HG02981 (cell line): ENCODE results near the gene MBNL2.

Experiments used
- ATAC-seq: cut with Tn5 transposase; IDR thresholded peaks from one replicate; pipeline ENCODE4 v1.9.1; 2021; ENCODE audit warnings: mild to moderate bottlenecking, moderate library complexity; ENCODE audit not compliant: unreplicated experiment

The MBNL2 gene

GRCh38 chr13:97369261-97369893, 147.2 kb downstream of the MBNL2 start:
- ATAC-seq = peak; percentile 66

GRCh38 chr13:97371486-97372109, 149.5 kb downstream of the MBNL2 start:
- ATAC-seq = no peak

GRCh38 chr13:97372936-97373335, 150.8 kb downstream of the MBNL2 start:
- no peak for ATAC-seq

DNA sequence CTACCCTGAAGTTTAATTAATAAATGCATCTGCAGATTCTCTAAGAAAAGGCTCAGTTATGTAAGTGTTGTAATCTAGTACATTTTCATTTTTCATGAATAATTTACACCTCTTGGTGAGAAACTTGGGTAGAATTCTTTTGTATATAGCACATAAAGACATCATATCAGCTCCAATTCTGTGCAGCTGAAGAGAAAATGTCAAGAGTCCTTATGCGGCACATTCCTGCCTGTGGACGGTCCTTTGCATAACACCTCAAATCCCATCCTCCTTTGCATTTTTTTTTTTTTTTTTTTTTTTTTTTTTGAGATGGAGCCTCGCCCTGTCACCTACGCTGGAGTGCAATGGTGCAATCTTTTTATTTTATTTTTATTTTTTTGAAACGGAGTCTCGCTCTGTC, 151.7 kb downstream of the MBNL2 start:
- ATAC-seq = no peak

DNA sequence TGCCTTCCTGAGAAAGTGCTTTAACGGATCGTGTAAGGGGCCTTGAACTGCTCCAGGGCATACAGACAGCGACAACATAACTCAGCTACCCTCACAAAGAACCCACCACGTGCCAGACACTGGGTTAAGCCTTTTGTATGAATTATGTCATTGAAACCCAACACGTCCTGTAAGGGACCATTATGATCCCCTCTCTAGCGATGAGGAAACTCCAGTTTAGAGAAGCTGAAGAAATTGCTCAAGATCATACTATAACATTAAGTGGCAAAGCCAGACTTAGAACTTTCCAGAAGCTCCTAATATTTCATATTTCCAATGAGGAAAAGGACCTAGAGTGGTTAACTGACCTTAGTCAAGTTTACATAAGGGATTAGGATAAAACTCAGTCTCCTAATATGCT, 154.8 kb downstream of the MBNL2 start:
- ATAC-seq = no peak

GRCh38 chr13:97379386-97379785, 157.3 kb downstream of the MBNL2 start:
- no peak for ATAC-seq

DNA sequence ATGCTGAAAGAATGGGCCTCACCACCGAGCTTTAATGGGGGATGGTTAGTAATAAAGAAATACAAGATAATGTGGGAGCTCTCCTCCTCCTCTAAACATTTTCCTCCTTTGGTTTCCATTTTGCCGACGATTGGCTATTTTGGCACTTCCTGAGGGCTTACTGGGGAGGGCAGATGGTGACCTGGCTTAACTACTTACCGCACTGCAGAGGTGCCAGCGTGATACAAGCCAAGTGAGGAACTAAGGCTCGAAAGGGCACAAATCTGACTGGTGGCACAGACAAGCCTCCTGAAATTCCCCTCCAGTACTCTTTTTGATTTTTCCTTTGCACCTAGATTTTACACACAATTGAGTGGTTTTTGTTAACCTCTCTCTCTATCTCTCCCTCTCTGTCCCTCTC, 158.6 kb downstream of the MBNL2 start:
- ATAC-seq = no peak

GRCh38 chr13:97381189-97381588, 159.1 kb downstream of the MBNL2 start:
- ATAC-seq = no peak

GRCh38 chr13:97382276-97382675, 160.1 kb downstream of the MBNL2 start:
- ATAC-seq = no peak

DNA sequence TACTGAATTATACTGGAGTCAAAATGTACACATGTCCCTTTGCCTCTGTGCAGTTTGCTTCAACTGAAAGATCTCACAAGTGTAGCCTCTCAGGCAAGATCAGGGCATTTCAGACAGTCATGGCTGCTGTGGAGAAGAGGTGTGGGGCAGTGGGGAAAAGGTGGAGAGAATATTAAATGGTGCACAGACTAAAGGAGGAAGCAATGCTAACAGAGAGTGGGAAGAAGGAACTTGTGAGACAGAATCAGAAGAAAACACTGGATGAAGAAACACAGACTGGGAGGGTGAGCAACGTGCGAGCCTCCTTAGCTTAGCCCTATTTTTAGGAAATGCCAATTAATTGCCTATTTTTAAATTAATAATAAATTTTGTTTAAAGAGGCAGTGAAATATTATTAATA, 162.2 kb downstream of the MBNL2 start:
- no peak for ATAC-seq

GRCh38 chr13:97385146-97385545, 163.0 kb downstream of the MBNL2 start:
- no peak for ATAC-seq

DNA sequence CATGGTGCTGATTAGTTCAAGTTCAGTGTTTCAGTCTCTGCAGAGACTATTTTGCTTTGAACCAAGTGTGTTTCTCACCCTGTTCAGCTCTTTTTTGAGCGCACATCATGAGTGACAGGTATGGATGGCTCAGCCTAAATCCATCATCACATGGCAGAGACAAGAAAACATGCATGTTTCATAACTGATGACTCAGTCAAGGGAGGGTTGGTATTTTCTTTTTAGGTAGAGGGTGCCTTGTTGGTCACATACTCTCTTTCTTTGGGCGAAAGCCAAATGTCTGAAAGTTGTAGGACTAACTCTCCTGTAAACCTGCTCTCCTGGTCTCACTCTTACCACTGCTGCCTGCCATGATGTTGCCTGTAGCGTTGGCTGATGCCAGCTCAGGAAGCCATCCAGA, 163.7 kb downstream of the MBNL2 start:
- ATAC-seq = no peak

- ATAC-seq = peak; percentile 55
Observed at GRCh38 chr13:97386801-97387484, 164.8 kb downstream of the MBNL2 start.

GRCh38 chr13:97387485-97387839, 165.3 kb downstream of the MBNL2 start:
- no peak for ATAC-seq

GRCh38 chr13:97387890-97388289, 165.8 kb downstream of the MBNL2 start:
- no peak for ATAC-seq

GRCh38 chr13:97388373-97388772, 166.2 kb downstream of the MBNL2 start:
- no peak for ATAC-seq

GRCh38 chr13:97390941-97391600, 168.9 kb downstream of the MBNL2 start:
- ATAC-seq = no peak

DNA sequence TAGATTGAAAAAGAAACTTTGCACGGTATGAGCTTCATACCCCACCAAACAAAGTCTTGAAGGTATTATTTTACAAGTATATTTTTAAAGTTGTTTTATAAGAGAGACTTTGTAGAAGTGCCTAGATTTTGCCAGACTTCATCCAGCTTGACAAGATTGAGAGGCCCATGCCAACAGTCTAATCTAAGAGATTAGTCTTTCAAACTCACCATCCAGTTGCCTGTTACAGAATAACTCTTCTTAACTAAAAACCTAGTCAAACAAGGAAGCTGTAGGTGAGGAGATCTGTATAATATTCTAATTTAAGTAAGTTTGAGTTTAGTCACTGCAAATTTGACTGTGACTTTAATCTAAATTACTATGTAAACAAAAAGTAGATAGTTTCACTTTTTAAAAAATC, 169.9 kb downstream of the MBNL2 start:
- ATAC-seq = no peak

- ATAC-seq = no peak
Observed at GRCh38 chr13:97394542-97394941, 172.4 kb downstream of the MBNL2 start.

- ATAC-seq = no peak
Observed at GRCh38 chr13:97395447-97396136, 173.5 kb downstream of the MBNL2 start.

- ATAC-seq = no peak
Observed at GRCh38 chr13:97397267-97397666, 175.1 kb downstream of the MBNL2 start.
